22Rv1 (cell line): Measurements from ENCODE around the gene CALHM3.

ENCODE experiments used
- H3K27ac ChIP-seq: fragments of 450-650 bp; 2 replicates; pipeline ENCODE4 v1.5.1; 2017
- CTCF ChIP-seq: fragments of 450-650 bp; IDR thresholded peaks from 2 replicates; pipeline ENCODE4 v1.5.1; 2017; ENCODE audit warnings: mild to moderate bottlenecking
- ZFX ChIP-seq: fragments of 450-650 bp; IDR thresholded peaks from 2 replicates; pipeline ENCODE4 v1.6.1; 2017; ENCODE audit warnings: antibody characterized with exemption, borderline replicate concordance

Gene CALHM3

GRCh38 chr10:103445767-103446567 lies 33.1 kb downstream of the CALHM3 start:
- TF ChIP-seq ZFX, result no peak
- no peak for TF ChIP-seq CTCF
- peak overlapping the region; percentile 25; the same call in 1 of the 2 replicates for H3K27ac ChIP-seq

DNA sequence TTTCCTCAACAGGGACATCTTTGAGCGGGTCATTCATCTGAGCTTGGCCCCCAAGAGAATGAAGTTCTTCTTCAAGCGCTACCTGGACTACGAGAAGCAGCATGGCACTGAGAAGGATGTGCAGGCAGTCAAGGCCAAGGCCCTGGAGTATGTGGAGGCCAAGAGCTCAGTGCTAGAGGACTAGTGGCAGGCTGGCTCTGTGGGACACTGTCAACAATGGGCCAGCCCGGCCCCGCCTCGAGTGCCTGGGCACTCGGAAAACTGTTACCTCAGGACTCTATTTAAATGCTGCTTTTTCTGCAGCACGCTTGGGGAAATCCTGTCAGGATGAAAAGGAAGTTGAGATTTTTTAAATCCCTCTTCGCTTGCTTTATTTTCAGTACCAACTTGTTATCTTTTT lies 33.7 kb downstream of the CALHM3 start:
- no peak for TF ChIP-seq ZFX
- no peak for TF ChIP-seq CTCF
- 0 out of 2 replicates have a peak overlapping the region, but pooled peaks have one; percentile 25 for H3K27ac ChIP-seq

- H3K27ac ChIP-seq, result no peak overlapping the region
- TF ChIP-seq ZFX, result no peak
These were observed 34.6 kb downstream of the CALHM3 start for GRCh38 chr10:103444478-103444877.

DNA sequence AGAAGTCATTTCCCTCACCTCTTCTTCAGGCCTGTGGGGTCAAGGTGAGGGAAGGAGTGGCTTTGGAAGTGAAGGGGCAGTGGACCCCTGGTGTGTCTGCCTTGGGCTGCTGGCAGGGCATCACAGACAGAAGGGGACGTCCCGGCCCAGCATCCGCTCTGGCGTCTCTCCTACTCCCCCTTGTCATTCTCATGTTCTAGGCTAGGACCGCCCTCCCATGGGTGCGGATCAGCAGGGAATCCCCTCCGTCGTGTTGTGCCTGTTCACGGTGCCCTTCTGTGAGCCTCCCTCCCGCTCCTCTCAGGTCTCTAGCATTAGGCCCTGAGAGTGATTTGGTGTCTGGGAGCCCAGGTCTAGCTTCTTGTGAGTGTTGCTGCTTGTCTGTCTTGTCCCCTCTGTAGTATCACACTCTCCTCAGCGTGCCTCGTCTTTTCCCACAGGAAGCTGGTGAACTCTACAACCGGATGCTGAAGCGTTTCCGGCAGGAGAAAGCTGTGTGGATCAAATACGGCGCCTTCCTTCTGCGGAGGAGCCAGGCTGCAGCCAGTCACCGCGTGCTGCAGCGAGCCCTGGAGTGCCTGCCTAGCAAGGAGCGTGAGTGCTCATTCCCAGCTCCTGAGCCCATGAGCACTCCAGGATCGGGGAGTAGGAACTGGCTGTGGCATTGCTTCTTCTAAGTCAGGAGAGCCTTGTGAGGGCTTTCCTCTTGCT lies 35.4 kb downstream of the CALHM3 start:
- no peak for TF ChIP-seq CTCF
- TF ChIP-seq ZFX, result no peak
- H3K27ac ChIP-seq, result no peak overlapping the region

DNA sequence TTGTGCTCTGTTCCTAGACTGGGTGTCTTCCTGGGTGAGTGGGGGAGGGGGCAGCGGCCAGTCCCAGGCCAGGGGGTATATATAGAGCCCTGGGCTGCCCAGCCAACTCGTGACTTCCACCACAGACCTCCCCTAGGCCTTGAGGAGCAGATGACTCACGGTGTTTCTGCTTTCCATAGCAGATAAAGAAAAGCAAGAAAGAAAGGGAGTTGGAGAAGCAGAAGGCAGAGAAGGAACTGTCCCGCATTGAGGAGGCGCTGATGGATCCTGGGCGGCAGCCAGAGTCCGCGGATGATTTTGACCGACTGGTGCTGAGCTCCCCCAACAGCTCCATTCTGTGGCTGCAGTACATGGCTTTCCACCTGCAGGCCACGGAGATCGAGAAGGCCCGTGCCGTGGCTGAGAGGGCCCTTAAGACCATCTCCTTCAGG lies 37.0 kb downstream of the CALHM3 start:
- no peak overlapping the region for H3K27ac ChIP-seq
- no peak for TF ChIP-seq ZFX
- TF ChIP-seq CTCF, result no peak

GRCh38 chr10:103441611-103442010 lies 37.4 kb downstream of the CALHM3 start:
- no peak overlapping the region for H3K27ac ChIP-seq

GRCh38 chr10:103441206-103441605 lies 37.8 kb downstream of the CALHM3 start:
- H3K27ac ChIP-seq, result no peak overlapping the region
- TF ChIP-seq ZFX (no peak), CTCF (no peak)

More at GRCh38 chr10:103441611-103442010, 37.4 kb downstream of the CALHM3 start:
- no peak for TF ChIP-seq ZFX
- no peak for TF ChIP-seq CTCF
